HL-60/S4 treated with retinoic acid at 250 ng/mL for 4 days and 3 days (cell line): Measurements from ENCODE around the gene PLXNB3.

Experiments used
- in situ Hi-C: fragments of 300-500 bp; cut with MboI; formaldehyde crosslinking; loops from 2 replicates; pipeline ENCODE4 v1.7.0; 2022; ENCODE audit warnings: low sequenced_read_pairs

PLXNB3 gene

DNA sequence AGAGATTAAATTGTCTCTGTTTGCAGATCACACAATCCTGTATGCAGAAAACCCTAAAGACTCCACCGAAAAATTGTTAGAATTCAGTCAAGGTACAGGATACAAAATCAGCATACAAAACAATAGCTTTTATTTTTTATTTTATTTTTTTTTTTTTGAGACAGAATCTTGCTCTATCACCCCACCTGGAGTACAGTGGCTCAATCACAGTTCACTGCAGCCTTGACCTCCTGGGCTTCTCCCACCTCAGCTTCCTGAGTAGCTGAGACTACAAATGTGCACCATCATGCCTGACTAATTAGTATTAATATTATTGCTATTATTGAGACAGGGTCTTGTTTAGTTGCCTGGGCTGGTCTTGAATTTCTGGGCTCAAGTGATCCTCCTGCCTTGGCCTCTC lies 8.9 kb upstream of the PLXNB3 start:
- in situ Hi-C loops = no loop called here

DNA sequence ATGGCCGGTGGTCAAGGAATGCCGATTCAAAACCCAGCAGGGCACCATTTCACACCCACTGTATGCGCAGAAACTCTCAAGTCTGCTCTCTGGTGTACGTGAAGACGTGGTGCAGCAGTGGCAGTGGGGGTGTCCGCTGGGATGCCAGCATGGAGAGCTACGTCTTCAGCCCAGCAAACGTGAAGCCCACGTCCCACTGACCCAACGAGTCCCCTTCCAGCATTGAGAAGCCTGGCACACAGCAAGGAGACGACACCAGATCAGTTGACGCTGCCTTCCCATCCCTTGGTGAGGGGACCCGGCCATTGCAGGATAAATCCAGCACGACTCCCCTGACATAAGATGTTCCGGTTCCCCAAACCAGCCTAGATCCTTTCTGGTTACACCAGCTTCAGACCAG lies 2.2 kb upstream of the PLXNB3 start:
- in situ Hi-C loops = no loop called here

DNA sequence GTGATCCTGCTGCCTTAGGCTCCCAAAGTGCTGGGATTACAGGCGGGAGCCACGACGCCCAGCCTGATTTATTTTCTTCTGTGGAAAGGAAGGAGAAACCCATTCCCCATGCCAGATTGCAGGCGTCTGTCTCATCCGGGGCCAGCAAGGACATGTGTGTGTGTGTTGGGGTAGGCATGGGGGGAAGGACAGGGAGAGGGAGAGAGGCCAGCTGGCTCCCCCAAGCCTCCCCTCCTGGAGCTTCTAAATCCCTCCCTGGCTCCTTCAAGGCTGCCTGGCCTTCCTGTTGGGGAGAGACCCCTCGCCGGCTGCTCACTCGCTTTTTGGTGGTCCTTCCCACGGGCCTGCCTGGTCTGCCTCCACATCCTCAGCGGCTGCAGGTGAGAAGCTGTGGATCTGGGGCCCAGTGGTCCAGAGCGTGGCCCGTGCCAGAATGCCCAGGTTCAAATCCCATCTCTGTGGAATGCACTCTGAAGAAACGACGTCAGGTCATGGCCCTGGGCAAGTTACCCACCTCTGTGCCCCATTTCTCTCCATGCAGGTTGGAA lies 1.3 kb upstream of the PLXNB3 start:
- in situ Hi-C loops = no loop called here

DNA sequence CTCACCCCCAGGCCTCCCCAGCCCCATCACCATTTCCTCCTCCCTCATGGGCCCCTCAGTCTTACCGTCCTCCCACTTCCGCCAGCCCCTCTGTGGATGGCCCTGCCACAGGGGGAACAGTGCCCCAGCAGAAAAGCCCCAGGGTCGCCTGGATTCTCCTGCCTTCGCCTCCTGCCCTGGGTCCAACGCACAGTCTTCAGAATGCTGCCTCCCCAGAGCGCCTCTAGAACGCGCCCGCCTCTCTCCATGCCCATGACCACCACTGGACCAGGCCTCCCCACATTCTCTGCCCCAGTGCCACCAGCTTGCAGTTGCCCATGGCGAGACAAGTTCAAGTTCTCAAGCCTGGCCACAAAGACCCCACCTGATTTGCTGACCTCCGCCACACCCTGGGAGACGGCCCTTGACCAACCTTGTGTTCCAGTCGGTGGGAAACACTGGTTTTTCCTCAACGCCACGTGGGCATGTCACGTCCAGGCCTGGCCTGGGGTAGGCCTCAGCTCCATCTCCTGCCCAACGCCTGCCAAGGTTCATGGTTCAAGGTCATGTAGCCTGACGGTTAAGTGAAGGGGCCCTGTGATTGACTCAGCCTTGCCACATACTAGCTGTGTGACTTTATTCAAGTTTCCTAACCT lies 634 bp upstream of the PLXNB3 start:
- in situ Hi-C loops = no loop called here

DNA sequence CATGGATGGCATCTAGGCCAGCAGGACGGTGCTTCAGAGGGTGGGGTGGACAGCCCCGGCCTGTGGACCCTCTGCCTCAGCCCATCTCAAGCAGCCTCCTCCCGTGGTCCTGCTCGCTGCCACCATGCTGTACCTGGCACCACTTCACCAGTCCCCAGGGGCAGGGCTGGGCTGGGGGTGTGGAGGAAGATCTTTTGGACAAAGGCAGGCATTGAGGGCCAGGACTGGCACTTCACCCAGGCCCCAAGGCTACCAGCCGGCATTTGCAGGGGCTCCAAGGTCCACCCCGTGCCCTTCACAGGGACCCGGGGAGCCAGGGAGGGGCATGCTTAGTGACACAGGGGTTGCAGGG lies 713 bp downstream of the PLXNB3 start:
- in situ Hi-C loops = no loop called here

DNA sequence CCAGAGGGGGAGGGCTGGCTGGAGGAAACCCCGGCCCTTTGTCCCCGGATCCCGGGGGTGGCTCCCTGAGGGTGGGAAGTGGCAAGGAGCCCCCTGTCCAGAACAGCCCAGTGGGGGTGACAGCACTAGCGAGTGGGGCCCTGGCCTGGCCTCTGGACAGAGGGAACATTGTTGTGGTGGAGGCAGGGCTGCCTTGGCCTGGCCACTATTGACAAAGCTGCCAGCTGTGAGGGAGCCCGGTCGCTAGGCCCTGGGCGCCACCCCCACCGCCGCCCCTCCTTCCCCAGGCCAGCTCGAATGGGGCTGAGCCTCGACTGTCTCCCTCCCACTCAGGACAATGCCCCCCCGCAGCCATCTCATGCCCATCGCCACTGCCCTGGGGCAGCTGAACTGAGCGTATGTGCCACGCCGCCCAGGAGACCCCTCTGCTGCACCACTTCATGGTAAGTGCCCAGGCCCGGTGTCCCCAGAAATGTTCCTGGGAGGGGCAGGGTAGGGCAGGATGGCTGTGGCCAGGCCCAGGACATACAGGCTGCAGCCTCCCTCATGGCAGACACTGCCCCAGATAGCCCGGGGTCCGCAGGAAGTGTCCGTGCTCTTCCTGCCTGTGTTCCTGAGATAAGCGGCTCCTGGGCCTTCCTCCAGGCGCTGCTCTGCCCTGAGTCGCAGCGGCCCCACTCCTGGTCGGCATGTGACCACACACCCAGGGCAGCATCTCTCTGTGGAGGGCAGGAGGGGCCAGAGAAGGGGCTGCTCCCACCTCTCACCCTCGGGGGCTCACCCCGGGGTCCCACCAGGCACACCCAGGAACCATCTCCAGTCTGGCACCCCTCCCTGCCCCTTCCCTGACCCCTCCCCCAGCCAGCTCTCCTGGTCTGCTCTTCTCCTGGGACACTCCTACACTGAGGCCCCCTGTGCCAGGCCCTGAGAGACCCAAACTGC lies 1.4 kb downstream of the PLXNB3 start:
- in situ Hi-C loops = no loop called here

DNA sequence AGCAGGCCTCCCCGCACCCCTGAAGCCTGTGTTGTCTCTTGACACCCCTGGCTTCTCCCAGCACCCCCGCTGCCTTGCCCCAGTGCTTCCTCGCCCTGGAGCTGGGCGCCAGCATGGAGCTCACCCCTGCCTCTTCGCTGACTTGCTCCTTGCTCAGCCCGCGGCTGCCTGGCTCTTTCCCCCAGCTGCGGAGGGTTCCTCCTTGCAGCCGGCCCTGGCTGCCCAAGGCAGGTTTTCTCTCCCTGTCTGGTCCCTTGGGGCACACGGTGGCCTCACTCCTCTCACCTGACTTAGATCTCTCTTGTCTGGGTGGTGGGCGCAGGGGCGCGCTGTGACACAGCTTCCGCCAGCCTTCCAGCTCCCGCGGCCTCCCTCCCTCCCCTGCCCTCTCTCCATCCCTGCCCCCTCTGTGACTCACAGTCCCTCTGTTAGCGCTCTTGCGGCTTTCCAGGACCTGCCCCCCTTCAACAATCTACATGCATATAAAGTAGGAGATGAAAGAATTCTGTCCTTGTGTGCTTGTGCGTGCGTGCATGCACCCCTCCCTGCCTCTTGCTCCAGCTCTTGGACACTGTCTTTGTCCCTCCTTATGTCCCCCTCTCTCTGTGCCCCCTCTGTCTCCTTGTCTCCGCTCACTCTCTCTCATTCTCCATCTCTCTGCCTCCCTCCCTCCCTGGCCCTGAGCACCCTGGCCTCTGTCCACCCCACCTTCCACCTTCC lies 2.2 kb downstream of the PLXNB3 start:
- in situ Hi-C loops = no loop called here

DNA sequence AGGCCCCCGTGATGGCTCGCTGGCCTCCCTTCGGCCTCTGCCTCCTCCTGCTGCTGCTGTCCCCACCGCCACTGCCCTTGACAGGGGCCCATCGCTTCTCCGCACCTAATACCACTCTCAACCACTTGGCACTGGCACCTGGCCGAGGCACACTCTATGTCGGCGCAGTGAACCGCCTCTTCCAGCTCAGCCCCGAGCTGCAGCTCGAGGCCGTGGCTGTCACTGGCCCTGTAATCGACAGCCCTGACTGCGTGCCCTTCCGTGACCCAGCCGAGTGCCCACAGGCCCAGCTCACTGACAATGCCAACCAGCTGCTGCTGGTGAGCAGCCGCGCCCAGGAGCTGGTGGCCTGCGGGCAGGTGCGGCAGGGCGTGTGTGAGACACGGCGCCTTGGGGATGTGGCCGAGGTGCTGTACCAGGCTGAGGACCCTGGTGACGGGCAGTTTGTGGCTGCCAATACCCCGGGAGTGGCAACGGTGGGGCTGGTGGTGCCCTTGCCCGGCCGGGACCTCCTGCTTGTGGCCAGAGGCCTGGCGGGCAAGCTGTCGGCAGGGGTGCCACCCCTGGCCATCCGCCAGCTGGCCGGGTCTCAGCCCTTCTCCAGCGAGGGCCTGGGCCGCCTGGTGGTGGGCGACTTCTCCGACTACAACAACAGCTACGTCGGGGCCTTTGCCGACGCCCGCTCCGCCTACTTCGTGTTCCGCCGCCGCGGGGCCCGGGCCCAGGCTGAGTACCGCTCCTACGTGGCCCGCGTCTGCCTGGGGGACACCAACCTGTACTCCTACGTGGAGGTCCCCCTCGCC lies 3.0 kb downstream of the PLXNB3 start:
- in situ Hi-C loops = no loop called here

DNA sequence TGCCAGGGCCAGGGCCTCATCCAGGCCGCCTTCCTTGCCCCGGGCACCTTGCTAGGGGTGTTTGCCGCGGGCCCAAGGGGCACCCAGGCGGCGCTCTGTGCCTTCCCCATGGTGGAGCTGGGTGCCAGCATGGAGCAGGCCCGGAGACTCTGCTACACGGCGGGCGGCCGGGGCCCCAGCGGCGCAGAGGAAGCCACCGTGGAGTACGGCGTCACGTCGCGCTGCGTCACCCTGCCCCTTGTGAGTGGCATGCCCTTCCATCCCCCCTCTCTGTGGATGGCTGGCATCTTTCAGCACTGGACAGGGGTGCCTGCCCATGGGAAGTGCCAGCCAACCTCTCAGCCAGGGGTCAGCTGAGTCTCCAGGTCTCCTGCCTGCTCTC lies 3.6 kb downstream of the PLXNB3 start:
- in situ Hi-C loops = no loop called here

DNA sequence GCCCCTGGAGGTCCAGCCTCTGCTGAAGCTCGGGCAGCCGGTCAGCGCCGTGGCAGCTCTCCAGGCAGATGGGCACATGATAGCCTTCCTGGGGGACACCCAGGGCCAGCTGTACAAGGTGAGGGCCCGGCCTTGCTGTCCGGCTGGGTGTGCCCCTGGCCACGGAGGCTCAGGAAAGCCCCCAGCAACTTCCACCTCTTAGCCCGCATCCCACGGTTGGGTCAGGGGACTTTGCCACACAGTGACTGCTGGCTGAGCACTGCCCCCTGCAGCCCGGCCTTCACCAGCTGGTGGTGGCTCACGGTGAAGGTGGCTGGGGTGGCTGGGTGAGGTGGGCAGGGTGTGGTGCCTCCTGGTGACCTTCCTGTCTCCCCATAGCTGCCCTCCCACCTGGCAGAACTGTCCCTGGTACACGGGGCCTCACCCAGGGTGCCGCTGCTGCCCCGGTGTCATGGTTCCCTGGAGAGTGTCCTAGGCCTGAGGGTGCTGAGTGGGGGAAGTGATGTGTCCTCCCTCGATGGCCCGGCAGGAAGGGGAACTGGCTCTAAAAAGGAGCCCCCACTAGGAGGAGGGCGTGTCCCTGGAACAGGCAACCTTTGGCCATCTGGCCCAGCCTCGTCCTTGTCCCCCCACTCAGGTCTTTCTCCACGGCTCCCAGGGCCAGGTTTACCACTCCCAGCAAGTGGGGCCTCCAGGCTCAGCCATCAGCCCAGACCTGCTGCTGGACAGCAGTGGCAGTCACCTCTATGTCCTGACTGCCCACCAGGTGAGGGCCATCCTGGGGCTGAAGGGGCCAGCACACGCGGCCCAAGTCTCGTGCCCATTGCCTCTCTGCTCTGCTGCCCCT lies 4.5 kb downstream of the PLXNB3 start:
- in situ Hi-C loops = no loop called here

DNA sequence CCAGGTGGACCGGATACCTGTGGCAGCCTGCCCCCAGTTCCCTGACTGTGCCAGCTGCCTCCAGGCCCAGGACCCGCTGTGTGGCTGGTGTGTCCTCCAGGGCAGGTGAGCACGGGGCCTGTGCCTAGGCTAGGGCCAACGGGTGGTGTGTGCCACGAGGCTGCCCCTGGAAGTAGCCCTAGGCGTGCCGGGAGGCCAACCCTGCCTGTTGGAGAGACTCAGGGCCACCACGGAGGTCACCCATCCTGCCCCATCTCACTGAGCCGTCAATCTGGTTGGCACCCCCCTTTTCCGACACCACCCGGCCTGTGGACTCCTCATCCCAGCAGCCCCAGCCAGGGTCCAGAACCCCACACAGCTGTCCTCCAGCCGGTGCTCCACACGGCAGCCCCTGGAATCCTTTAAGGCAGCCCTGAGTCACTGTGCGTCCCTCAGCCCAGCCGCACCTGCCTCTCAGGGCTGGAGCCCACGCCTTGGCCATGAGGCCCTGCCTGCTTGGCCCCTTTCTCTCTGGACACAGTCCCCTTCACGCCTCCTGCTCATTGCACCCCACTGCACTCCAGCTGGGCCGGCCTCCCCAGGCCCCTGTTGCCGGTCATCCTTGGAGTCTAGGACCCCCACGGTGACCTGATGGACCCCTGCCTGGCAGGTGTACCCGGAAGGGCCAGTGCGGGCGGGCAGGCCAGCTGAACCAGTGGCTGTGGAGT lies 5.3 kb downstream of the PLXNB3 start:
- in situ Hi-C loops = no loop called here

DNA sequence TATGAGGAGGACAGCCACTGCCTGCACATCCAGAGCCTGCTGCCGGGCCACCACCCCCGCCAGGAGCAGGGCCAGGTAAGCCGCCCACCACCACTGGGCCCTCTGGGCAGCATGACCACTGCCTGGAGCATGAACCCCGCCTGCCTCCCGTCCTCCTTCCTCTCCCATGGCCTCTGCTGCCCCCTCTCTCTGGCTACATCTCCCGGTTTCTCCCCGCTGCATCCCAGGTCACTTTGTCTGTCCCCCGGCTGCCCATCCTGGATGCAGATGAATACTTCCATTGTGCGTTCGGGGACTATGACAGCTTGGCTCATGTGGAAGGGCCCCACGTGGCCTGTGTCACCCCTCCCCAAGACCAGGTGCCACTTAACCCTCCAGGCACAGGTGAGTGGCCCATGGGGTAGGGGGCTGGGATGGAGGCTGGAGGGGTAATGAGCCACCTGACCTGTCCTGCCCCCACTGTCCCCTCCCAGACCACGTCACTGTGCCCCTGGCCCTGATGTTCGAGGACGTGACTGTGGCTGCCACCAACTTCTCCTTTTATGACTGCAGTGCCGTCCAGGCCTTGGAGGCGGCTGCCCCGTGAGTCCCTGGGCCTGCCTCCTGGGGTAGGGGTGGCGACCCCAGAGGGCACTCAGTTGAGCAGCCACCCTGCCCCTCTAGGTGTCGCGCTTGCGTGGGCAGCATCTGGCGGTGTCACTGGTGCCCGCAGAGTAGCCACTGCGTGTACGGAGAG lies 6.0 kb downstream of the PLXNB3 start:
- in situ Hi-C loops = no loop called here

DNA sequence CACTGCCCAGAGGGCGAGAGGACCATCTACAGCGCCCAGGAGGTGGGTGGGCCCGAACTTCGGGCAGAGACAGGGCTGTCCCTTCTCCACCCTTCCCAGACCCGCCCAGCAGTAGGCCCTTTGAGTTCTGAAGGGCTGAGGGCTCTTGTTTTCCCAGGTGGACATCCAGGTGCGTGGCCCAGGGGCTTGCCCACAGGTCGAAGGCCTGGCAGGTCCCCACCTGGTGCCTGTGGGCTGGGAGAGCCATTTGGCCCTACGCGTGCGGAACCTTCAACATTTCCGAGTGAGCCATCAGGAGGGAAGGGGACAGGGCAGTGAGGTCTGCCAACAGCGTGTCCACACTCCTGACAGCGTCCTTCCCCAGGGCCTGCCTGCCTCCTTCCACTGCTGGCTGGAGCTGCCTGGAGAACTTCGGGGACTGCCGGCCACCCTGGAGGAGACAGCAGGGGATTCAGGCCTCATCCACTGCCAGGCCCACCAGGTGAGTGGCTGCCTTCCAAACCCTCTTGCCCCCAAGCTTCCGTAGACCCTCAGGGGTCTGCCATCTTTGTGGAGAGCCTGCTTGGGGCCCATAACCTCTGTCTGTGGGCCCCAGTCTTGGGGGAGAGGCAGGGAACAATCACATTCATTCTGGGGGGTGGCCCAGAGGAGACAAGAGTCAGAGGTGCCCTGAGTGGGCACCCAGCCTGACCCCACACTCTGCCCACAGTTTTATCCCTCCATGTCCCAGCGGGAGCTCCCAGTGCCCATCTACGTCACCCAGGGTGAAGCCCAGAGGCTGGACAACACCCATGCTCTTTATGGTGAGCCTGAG lies 6.8 kb downstream of the PLXNB3 start:
- in situ Hi-C loops = no loop called here

DNA sequence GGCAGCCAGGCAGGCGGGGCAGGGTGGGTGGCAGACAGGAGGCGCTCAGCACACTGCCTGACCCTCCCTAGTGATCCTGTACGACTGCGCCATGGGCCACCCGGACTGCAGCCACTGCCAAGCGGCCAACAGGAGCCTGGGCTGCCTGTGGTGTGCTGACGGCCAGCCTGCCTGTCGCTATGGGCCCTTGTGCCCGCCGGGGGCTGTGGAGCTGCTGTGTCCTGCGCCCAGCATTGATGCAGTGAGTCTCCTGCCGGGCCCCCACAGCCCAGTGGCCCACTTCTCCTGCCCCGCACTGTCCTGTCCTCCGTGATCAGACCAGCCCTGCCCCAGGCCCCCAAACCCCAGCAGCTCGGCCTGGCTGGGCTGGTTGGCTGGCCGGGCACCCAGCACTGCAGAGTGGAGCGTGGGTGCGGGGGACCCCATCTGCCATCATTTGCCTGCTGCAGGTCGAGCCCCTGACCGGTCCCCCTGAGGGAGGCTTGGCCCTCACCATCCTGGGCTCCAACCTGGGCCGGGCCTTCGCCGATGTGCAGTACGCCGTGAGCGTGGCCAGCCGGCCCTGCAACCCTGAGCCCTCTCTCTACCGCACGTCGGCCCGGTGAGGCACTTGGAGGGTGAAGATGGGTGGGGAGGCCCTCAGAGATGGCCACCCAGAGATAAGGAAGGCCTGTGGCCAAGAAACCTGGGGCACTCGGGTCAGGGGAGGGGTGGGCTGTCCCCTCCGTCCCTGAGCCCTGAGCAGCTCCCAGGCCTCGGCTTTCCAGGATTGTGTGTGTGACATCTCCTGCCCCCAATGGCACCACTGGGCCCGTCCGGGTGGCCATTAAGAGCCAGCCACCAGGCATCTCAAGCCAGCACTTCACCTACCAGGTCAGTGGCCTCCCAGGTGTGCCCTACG lies 7.6 kb downstream of the PLXNB3 start:
- in situ Hi-C loops = no loop called here

DNA sequence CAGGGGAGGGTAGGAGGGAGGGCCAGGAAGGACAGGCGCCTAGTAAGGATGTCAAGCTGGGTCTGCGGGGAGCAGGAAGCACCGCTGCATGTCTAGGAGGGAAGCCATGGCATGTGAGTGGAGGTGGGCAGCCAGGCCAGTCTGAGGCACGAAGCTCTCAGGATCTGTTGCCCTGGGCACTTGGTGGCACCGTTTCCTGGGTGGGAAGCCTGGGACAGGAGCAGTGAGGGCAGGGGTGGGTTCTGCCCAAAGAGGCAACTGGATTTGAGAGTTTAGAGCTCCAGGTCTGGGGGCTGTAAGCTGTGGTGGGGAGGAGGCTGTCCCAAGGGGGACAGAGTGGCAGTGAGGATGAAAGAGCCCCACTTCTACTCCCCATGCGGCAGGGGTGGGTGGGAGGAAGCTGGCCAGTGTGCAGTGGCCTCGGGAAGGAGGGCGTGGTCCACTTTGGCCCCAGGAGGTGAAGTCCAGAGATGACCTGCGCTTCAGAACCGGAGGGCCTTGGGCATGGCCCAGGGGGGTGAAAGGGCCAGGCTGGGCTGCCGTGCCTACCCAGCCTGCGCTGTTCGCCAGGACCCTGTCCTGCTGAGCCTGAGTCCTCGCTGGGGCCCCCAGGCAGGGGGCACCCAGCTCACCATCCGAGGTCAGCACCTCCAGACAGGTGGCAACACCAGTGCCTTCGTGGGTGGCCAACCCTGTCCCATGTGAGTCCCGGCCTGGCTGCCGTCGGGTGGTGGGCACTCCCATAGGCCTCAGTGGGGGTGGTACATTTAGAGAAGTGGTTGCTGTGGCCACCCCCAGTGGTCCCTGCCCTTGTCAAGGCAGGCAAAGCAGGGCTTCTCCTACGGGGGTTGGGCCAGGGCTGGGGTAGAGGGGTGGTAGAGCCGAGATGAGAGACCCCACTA lies 8.5 kb downstream of the PLXNB3 start:
- in situ Hi-C loops = no loop called here

DNA sequence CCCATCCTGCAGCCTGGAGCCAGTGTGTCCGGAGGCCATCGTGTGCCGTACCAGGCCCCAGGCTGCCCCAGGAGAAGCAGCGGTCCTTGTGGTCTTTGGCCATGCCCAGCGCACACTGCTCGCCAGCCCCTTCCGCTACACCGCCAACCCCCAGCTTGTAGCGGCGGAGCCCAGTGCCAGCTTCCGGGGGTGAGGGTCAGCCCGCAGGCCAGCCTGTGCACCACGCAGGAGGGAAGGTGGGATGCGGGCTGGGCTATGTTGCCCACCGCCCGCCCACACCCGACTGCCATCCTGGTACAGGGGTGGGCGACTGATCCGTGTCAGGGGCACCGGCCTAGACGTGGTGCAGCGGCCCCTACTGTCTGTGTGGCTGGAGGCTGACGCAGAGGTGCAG lies 9.2 kb downstream of the PLXNB3 start:
- in situ Hi-C loops = no loop called here
